NCI-H82 treated with DMSO at 0.1 percent for 48 hours (cell line): ENCODE measurements around the gene PDS5A.
"Not testable (repeated sequence)": the region's sequence is repeated elsewhere in the genome, so short reads cannot be mapped to it uniquely, and the experiment has no call there.

Source experiments
- DNase-seq: peaks from one replicate; lab custom pipeline; 2025; ENCODE audit not compliant: unreplicated experiment; lab: John Stamatoyannopoulos, UW

PDS5A gene, protein sequence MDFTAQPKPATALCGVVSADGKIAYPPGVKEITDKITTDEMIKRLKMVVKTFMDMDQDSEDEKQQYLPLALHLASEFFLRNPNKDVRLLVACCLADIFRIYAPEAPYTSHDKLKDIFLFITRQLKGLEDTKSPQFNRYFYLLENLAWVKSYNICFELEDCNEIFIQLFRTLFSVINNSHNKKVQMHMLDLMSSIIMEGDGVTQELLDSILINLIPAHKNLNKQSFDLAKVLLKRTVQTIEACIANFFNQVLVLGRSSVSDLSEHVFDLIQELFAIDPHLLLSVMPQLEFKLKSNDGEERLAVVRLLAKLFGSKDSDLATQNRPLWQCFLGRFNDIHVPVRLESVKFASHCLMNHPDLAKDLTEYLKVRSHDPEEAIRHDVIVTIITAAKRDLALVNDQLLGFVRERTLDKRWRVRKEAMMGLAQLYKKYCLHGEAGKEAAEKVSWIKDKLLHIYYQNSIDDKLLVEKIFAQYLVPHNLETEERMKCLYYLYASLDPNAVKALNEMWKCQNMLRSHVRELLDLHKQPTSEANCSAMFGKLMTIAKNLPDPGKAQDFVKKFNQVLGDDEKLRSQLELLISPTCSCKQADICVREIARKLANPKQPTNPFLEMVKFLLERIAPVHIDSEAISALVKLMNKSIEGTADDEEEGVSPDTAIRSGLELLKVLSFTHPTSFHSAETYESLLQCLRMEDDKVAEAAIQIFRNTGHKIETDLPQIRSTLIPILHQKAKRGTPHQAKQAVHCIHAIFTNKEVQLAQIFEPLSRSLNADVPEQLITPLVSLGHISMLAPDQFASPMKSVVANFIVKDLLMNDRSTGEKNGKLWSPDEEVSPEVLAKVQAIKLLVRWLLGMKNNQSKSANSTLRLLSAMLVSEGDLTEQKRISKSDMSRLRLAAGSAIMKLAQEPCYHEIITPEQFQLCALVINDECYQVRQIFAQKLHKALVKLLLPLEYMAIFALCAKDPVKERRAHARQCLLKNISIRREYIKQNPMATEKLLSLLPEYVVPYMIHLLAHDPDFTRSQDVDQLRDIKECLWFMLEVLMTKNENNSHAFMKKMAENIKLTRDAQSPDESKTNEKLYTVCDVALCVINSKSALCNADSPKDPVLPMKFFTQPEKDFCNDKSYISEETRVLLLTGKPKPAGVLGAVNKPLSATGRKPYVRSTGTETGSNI (N-terminal part only)

DNA sequence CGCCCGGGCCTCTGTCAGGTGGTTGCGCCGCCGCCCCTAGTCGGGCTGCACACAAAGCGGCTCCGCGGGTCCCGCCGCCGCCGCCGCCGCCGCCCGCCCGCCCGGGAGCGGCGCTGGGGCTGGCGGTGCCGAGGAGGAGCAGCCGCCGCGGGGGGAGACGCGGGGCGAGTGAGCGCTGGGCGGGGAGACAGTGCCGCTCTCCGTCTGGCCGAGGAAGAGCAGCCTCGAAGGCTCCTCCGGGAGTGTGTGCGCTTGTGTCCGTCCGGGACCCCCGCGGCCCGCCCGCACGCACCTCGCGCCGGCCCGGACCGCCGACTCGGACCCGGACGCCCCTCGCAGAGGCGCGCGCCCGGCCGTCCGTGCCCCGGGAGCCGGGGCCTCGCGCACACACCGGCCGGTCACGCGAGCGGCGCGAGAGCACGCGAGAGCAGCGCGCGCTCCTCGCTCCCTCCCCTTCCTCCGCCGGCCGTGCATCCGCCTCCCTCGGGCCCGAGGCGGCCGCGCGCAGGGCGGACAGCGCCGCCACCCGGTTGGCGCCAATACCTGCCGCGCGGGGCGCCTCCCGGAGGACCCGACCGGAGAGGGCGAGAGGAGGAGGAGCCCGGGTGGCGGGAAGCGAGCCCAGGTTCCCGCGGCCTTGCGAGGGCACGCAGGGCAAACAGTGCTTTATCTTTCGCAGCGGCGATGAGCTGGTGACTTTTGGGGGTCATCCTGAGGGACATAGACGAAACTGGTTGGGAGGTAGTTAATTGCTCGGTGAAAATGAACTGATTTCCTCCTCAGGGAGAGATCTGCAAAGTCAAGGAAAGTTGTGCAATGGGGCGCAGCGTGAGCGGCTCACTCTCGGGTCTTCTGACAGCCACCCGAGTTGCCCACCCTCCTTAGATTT, at the start of gene PDS5A:
PDS5A (minus strand) TSS at position 423 of the 889 bp plus-strand sequence. CDS start 1,334 bp downstream, outside the sequence.
- peak; percentile 70 for DNase-seq

DNA sequence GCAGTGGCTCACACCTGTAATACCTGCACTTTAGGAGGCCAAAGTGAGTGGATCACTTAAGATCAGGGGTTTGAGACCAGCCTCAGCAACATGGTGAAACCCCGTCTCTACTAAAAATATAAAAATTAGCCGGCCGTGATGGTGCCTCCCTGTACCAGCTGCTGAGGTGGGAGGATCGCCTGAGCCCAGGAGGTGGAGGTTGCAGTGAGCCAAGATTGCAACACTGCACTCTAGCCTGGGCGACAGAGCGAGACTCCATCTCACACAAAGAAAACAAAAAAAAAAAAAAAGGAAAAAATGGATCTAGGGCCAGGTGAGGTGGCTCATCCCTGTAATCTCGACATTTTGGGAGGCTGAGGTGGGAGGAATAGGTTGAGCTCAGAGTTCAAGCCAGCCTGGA, 46.3 kb upstream of the PDS5A start:
- DNase-seq: not testable (repeated sequence)

DNA sequence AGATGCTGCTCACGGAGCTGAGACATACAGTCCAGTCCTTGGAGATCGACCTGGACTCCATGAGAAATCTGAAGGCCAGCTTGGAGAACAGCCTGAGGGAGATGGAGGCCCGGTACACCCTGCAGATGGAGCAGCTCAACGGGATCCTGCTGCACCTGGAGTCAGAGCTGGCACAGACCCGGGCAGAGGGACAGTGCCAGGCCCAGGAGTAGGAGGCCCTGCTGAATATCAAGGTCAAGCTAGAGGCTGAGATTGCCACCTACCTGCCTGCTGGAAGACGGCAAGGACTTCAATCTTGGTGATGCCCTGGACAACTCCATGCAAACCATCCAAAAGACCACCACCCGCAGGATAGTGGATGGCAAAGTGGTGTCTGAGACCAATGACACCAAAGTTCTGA, 43.4 kb upstream of the PDS5A start:
- DNase-seq: not testable (repeated sequence)

DNA sequence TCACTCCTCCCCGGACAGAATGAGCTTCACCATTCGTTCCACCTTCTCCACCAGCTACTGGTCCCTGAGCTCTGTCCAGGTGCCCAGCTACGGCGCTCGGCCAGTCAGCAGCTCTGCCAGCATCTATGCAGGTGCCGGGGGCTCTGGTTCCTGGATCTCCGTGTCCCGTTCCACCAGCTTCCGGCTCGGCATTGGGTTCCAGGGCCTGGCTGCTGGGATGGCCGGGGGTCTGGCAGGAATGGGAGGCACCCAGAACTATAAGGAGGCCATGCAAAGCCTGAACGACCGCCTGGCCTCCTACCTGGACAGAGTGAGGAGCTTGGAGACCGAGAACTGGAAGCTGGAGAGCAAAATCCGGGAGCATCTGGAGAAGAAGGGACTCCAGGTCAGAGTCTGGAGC, 42.5 kb upstream of the PDS5A start:
- no peak for DNase-seq

DNA sequence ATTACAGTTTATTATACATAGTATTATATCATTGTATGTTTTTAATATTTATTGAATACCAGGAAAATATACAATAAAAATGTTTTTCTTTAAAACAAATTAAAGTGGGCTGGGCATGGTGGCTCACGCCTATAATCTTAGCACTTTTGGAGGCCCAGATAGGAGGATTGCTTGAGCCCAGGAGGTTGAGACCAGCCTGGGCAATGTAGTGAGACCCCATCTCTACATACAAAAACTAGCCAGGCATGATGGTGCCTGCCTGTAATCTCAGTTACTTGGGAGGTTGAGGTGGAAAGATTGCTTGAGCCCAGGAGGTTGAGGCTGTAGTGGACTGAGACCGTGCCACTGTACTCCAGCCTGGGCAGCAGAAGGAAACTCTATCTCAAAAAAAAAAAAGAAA, 38.3 kb upstream of the PDS5A start:
- no peak for DNase-seq

DNA sequence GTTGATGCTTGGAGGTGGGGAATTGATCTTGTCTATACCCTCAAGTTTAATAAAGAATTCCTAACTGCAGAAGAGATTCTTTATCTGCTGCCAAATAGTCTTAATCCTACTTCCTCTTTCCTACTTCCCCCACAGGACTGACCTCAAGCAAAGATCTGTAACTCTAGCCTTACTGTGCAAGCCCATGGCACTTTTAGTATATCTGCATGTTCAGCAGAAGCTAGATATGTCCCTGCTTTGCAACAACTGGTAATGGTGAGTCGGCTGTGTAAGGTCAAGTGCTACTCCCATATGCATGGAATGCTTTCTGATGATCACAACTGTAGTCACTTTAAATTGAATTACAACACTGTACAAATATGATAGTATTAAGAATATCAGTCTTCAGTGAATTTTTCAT, 26.3 kb upstream of the PDS5A start:
- DNase-seq: no peak

DNA sequence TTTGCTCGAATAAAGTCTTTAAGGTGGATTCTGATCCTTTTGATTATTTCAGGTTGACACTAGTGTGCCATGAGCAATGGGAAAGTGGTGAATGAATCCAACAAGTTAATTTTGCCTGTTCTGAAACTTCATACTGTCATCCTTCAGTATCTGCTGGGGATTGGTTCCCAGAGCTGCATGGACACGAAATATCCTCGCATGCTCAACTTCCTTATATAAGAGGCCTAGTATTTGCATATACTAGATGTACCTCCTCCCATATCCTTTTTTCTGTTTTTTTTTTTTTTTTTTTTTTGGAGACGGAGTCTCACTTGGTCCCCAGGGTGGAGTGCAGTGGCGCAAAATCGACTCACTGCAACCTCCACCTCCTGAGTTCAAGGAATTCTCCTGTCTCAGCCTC, 23.0 kb upstream of the PDS5A start:
- no peak for DNase-seq

DNA sequence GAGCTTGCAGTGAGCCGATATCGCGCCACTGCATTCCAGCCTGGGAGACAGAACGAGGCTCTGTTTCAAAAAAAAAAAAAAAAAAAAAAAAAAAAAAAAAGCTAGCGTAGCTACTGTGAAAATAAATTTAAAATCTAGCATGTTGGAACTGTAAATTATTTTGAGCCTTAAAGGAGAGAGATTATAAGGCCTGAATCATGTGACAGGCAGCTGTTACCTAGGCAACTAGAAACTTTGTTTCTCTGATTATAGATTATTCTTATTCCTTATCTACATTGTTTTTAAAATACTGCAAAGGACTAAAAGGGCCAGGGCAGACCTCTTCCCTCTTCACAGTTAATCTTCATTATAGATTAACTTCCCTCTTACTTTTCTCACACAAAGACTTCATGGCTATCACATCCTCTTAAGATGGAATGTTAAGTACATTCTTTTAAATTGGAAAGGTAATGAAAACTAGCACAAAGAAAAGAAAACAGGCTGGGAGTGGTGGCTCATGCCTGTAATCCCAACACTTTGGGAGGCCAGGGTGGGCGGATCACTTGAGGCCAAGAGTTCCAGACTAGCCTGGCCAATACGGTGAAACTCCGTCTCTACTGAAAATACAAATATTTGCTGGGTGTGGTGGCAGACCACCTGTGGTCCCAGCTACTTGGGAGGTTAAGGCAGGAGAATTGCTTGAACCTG, 21.1 kb upstream of the PDS5A start:
- no peak for DNase-seq

DNA sequence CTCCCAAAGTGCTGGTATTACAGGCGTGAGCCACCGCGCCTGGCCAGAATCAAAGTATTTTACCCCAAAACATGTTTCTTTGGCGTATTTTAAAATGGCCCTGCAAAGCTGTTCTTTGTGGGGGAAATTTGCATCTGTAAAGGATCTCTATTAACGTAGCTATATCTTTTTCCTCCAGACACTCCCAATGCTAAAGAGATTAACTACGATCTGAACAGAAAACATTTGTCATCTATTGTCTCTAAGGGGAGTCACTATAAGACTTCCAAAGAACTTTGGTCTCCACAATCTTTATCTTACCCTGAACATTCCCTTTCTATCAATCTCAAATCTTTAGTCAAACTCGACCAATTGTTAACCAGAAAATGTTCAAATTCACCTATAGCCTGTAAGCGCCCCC, 19.1 kb upstream of the PDS5A start:
- no peak for DNase-seq

DNA sequence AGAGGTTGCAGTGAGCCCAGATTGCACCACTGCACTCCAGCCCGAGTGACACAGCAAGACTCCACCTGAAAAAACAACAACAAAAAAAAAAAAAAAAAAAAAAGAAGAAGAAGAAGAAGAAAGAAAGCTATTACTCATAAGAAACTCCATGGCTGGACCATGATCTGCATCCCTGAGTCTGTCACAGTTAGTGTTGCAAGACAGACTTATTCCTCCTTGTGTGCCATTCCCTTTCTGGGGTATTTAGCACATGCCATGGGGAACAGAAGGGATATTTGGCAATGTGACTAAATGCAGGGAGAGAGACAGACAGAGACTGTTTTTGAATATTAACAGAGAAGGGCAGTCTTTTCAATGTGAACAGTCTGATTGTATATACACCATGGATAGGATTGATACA, 16.7 kb upstream of the PDS5A start:
- DNase-seq: no peak

DNA sequence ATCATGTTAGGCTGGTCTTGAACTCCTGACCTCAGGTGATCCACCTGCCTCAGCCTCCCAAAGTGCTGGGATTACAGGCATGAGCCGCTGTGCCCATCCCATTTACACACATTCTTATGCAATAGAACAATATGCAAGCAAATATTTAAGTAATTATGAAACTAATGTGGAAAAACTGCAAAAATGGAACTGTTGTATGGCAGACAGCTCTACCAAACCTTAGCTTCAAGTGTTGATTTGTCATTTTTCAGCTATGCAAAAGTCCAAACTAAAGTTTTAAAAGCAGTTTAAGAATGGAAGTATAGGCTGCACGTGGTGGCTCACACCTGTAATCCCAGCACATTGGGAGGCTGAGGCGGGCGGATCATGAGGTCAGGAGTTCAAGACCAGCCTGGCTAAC, 11.7 kb upstream of the PDS5A start:
- DNase-seq: not testable (repeated sequence)

DNA sequence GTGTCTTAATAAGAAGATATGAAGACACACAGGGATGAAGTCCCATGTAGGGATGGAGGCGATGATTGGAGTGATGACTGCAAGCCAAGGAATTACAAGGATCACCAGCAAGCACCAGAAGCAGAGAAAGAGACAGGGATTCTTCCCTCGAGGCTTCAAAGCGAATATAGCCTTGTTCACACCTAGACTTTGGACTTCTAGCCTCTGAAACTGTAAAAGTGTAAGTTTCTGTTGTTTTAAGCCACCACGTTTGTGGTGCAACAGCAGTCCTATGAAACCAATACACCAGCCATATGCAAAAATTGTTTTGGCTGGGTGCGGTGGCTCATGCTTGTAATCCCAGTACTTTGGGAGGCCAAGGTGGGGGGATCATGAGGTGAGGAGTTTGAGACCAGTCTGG, 9.8 kb upstream of the PDS5A start:
- DNase-seq: no peak

DNA sequence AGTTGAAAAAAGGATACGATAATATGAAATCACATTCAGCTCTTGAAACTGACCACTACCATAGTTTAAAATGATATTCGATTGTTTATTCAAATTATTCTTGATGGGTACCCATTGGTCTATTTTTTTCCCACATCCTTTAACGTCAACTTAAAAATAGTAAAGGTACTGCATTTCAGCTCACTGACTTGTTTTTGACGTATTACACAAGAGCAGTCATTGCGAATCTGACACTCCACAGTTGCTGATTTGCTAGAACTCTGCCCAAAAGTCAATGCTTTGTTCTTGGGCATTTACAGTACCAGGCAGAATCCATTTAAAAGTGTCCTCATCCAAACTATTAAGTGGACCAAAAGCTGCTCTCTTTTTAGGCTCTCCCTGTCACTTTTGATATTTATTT, 1.2 kb upstream of the PDS5A start:
- no peak for DNase-seq

DNA sequence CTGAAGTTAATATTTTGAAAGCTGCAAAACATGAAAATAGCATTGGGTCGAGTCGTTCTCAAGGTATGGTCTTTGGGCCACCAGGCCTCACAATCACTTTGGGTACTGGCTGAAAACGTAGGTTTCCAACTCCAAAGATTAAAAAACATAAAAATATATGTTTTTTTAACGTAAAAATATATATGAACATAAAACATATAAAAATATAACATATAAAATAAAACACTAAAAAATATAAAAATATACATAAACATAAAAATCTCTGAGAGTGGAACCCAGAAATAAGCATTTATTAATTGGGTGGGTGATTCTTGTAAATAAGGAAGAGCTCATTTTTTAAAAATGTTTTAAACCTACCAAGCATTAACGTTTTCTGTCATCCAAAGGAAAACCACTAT, 666 bp upstream of the PDS5A start:
- DNase-seq: no peak

DNA sequence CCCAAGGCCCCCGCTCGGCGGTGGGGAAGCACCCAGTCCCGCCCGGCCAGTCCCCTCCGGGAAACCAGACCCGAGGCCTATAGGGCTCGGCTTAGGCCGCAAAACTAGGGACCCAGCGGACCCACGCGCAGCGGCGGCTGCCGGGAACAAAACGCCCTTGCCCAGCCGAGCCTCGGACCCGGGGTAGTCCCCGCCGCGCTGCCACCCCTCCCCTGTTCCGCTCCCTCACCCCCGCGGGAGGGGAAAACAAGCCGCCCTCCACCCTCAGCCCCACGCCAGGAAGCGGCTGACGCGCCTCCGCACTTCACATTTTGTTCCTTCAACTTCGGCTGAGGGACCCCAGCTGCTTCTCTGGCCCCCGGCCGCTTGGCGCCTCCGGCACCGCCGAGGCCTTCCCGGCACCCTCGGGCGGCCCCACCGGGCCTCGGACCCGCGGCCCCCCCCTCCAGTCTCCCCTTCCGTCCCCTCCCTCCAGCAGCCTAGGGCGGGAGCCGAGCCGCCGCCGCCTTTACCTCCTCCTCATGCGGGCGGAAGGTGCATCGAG, 694 bp downstream of the PDS5A start:
- no peak for DNase-seq

DNA sequence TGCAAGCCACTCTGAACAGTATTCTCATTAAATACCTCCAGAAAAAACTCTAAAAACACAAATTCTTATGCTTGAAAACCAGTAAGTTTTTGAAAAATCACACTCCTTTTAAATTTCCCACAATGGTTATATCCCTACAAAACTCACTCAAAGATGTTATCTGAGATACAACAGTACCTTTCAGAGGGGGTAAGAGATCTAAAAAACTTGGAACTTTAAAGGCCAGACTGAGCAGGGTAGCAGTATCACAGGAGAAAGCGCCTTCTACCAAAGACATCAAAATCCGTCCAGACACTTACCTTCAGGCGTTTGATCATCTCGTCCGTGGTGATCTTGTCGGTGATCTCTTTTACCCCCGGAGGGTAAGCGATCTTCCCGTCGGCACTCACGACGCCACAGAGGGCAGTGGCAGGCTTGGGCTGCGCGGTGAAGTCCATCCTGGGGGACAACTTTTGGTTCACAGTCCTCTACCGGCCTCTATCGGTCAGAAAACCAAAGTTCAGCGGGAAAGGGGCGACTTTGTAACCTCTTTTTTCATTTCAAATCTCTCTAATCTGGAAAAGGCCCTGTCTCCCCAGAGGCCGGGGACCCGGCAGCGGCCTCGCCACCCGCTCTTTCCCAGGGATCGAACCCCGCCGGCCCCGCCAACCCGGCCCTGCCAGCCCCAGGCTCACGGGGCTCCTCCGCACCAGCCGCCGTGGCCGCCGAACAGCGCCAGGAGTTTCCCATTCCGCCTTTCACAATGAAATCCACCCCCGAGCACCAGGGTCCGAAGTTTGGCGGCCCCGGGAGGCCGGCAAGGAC, 1.4 kb downstream of the PDS5A start:
- peak; percentile 43 for DNase-seq

DNA sequence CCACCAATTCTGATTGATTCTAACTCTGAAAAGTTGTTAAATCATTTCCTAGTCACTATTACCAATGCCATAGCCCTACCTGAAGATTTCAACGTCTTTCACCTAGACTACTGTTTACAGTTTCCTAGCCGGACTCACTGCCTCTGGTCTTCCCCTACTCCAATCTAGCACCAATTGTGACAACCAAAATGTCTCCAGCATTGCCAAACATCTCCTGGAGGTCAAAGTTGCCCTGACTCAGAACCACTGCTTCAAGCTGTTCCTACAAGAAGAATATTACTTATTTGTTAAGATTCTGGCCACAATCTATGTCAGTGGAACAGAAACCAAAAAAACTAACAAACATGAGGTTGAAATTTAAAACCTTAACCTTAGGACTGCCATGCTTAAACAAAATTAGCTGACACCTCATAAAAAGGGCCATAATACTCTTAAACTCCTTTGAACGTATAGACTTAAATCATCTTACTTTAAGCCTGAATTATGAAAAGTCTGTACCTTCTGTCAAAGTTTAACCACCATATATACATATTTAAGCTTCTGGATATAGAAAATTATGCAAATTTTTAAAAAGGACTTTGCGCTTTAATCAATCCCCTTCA, 2.1 kb downstream of the PDS5A start:
- no peak for DNase-seq

DNA sequence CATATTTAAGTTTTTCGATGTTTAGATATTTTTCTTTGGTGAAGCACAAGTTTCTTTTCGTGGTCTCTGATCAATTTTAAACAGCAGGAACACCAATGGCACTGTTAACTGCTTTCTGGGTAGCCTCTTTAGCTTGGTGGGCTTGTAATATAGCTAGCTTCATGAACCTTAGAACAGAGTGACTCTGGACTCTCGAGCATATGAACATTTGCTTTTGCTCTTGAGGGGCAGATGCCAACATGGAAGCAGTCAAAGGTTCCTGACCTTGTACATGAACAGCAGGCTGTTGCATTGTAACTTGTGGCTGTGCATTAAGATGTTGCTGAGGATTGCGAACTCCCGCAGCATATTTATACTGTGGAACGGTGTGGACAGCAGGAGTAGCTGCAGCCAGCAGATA, 4.7 kb downstream of the PDS5A start:
- DNase-seq: not testable (repeated sequence)
